Endometrial microvascular endothelial cells (primary cell): ENCODE measurements around the gene SMURF1. TPM values are rescaled to one million over a fixed set of nuclear protein-coding genes. Genes with fewer than 3 reads are reported as not detected.
"Not testable (repeated sequence)": the region's sequence is repeated elsewhere in the genome, so short reads cannot be mapped to it uniquely, and the experiment has no call there.

Source experiments
- in situ Hi-C: cut with HindIII; loops from 2 replicates; pipeline ENCODE4 v1.10.0; 2017; ENCODE audit warnings: low sequenced_read_pairs, low pct_unique_long_range_greater_than_20kb; ENCODE audit errors: inconsistent ontology term
- total RNA-seq: library from RNA; depleted of rRNA; stranded (reverse); fragments of >200 nt; gene quantifications from one replicate; pipeline ENCODE4 v1.2.3, GENCODE V29; 2015; ENCODE audit errors: inconsistent ontology term

Gene SMURF1
- total RNA-seq, result 14.9 TPM

DNA sequence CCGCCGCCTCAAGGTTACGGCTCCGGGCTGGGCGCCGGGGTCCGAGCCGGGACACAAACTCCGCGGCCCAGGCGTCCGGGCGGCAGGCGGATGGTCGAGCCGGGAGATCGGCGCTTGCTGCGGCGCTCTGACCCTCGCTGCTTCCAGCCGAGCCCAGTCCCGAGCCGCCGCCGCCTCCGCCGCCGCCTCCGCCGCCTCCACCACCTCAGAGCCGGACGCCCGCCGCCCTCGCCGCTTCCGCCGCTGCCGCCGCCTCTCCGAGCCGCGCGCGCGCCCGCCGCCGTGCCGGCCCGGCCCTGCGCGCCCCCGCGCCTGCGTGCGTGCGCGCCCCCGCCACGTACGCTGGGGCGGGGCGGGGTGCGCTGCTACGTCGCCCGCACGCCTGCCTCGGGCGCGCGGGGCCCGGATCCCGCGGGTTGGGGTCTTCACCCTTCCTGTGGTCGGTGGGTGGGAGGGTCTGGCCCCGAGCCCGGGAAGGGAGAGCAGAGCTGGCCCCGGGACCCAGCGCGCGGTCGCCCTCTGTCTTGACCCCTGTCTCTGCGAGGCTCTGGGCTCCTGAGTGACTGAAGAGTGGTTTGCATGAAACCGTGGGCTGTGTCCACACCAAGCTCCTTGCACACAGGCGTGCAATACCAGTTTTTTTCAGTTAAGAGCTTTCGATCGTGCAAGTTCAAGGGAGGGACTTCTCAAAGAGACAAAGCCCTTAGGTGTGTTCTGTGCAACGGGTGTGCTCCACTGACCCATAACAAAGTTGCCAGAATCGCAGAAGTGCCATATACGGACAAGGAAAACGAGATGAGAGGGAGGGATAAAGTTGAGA lies at the start of gene SMURF1:
Gene SMURF1, minus strand, starts transcription at position 256 of the 820 bp plus-strand sequence. CDS start 328 bp downstream, outside the sequence.
- in situ Hi-C loops, result no loop called here

DNA sequence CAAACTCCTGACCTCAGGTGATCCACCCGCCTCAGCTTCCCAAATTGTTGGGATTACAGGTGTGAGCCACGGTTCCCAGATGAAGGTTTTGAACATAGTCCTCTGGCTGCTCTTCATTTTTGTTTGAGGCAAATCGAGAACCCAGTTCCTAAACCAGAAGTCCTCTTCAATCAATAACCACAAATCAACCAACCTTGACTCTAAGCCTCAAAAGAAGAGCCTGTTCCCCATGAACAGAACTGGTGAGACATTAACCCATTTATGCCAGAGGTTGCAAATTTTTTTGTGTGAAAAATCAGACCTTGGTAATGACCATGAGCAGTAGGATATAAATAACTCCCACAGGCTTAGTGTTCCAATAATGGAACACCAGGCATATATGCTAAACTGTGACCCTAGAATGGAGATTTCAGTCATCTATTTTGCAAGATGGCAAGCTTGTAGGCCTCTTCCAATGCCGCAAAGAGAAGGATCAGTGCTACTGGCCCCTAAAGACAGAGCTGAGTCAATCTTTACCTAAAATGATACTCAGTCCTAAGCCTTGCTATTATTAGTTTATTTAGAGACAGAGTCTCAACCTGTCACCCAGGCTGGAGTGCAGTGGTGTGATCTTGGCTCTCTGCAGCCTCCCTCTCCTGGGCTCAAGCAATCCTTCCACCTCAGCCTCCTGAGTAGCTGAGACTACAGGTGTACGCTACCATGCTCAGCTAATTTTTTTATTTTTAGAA lies 48.1 kb upstream of the SMURF1 start:
- in situ Hi-C loops, result no loop called here

DNA sequence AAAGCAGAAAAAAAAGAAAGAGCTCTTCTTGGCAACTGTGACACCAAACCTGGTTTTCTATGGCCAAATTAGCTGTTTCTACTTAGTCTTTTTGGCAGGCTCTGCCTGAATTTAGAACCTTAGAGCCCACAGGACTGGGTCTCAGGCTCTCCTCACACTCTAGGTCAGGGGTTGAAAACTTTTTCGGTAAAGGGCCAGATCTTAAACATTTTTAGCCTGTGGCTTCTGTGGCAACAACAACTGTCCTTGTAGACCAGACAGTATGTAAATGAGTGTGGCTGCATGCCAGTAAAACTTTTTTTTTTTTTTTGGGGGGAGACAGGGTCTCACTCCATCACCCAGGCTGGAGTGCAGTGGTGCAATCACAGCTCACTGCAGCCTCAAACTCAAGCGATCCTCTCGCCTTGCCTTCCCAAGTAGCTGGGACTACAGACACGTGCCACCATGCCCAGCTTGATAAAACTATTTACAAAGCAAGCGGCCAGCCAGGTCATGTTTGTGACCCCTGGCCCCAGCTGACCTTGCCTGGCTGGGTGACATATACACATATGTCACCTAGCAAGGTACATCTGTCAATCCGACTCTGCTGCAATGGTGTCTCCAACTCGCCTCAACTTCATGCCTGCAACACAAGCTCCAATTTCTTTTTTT lies 46.6 kb upstream of the SMURF1 start:
- in situ Hi-C loops, result no loop called here

DNA sequence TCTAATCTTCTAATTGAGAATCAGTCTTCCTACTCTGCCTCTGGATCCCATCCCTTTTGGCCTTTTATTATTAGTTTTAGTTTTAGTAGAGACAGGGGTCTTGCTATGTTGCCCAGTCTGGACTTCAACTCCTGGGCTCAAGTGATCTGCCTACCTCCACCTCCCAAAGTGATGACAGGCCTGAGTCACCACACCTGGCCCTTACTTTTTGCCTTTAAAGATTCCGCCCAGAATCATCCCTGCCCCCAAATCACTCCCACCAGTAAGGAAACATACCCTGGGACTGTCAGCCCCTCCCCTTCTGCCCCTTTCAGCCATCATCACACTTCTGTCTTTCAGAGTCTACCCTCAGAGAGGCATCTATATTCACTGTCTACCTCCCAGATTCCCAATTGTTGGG lies 45.3 kb upstream of the SMURF1 start:
- in situ Hi-C loops, result no loop called here

DNA sequence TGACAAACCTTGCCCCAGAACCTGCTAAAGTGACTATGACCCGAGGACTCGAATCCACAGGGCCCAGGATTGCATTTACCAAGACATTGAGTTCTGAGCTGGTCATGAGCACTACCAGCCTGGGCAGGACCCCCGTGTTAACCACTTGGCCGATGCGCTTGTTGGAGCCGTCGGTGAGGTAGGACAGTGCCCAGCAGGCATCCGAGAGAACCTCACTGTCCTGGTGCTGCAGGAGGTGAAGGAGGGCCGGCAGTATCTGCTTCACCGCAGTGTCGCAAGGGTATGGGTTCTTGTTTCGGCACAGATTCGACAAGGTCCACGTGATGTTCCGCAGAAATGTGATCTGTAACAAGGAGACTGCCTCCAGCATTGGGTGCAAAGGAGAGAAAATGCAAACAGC lies 44.3 kb upstream of the SMURF1 start:
- in situ Hi-C loops, result no loop called here

DNA sequence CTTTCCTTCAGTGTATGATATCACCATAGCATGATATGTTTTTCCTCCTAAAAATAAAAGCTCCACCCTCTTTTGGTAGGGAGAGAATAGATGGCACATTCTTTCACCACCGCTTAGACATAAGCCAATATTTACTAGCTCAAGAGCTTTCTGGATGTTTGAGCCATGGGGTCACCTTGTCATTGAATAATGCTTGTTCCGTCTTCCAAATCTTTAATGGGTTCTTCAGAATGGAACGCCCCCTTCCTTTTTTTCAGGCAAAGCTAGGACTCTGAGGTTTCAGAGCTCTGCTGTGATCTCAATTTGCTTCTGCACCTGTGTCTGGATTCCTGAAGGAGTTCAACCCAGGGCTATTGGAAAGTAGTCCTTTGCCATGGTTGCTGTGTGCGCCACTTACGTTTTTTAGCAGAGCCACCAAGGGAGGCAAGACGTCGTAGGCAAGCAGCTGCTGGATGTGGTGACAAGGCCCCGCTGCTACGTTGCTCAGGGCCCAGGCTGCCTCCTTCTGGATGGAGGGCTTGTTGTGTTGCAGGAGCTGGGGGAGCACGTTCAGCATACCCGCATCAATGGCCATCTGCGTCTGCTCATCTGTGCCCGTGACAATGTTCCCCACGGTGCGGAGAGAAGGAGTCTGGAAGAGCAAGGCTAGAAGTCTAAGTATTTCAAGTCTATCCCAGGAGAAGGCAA lies 40.8 kb upstream of the SMURF1 start:
- in situ Hi-C loops, result no loop called here

DNA sequence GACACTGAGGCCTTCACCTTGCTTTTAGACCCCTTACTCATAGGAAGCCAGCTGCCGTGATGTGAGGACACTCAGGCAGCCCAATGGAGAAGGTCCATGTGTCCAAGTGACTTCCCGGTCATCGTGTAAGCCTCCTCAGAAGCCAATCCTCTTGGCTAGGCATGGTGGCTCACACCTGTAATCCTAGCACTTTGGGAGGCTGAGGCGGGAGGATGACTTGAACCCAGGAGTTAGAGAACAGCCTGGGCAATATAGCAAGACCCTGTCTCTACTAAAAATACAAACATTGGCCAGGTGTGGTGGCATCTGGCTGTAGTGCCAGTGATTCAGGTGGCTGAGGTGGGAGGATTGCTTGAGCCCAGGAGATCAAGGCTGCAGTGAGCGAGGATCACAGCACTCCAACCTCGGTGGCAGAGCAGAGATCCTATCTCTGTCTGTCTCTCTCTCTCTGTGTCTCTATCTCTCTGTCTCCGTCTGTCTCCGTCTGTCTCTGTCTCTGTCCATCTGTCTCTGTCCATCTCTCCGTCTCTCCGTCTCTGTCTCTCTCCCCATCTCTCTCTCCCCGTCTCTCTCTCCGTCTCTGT lies 36.3 kb upstream of the SMURF1 start:
- in situ Hi-C loops, result no loop called here

DNA sequence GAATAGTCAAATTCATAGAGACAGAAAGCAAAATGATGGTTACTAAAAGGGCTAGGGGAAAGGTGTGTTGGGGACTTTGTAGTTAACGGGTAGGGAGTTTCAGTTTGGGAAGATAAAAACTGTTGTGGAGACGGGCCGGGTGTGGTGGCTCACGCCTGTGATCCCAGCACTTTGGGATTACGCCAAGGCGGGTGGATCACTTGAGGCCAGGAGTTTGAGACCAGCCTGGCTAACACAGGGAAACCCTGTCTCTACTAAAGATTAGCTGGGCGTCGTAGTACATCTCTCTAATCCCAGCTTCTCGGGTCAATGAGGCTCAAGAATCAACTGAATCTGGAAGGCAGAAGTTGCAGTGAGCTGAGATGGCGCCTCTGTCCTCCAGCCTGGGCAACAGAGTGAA lies 33.3 kb upstream of the SMURF1 start:
- in situ Hi-C loops, result no loop called here

DNA sequence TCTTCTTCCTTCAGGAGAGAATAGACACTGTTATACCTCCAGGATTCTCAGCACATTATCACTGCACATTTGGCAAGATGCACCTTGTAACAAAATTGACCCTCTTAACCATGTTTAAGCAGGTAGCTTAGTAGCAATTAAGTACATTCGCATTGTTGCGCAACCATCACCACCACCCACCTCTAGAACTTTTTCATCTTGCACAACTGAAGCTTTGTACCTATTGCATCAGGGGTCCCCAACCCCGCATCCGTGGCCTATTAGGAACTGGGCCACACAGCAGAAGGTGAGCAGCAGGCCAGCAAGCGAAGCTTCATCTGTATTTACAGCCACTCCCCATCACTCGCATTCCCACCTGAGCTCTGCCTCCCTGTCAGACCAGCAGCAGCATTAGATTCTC lies 29.9 kb upstream of the SMURF1 start:
- in situ Hi-C loops, result no loop called here

DNA sequence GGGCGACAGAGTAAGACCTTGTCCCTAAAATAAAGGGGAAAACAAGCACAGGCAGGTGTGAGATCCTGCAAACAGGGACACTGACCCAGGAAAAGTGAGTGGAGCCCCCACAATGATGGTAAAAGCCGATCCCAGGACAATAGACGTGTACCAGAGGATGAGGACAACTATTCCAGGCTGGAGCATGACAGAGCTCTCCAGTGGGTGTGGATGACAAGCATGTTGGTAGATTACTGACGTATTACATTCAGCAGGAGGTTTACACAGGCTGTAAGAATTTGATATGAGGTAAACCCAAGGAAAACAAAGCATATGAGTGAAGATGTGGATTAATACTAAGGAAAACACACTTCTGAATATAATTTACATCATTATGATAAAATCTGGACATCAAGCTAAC lies 27.8 kb upstream of the SMURF1 start:
- in situ Hi-C loops, result no loop called here

DNA sequence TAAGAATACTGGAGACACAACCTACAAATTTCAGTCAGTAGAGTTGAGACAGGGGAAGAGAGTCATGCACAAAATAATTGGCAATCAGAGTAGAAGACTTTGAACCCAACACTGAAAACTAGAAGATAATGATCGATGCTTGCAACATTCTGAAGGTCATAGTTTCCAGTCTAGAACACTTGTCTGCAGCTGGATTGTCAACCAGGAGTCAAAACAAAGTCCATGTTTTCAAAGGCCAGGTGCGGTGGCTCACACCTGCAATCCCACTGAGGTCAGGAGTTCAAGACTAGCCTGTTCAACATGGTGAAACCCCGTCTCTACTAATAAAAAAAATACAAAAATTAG lies 26.8 kb upstream of the SMURF1 start:
- in situ Hi-C loops, result no loop called here

DNA sequence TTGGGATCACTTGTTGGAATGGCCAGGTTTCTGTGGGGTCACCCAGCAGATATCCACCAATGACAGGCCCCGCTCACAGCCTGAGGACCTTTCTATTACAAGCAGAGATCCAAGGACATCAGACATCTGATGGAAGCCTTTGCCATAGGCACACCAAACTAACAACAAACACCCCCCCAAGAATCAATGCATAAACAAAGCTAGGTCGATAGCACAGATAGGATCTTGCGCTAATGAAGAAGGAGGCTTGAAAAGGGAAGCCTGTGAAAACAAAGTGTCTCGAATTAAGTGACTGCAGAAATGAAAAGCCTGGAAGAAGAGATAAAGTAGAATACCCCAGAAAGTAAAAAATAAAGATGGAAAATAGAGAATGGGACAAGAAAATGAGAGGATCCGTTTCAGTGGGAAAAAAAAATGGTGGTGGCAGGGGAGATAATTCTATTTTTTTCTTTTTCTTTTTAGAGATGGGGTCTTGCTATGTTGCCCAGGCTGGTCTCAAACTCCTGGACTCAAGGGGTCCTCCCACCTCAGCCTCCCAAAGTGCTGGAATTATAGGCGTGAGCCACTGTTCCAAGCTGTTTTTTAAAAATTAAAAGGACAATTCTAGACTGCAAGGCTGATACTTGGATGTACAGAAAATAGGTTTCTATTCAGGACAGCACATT lies 26.3 kb upstream of the SMURF1 start:
- in situ Hi-C loops, result no loop called here

DNA sequence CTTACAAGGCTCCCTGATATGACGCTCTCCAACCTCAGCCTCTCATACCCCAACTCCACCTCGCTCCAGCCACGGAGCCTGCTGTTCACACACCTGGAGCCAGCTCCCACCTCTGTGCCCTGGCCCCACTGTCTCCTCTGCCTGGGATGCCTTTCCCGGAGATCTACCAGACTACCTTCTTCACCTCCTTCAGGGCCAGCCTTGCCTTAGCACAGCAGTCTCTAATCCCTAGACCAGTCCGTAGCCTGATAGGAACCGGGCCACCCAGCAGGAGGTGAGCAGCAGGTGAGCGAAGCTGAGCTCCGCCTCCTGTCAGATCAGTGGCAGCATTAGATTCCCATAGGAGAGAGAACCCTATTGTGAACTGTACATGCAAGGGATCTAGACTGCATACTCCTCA lies 23.2 kb upstream of the SMURF1 start:
- in situ Hi-C loops, result no loop called here

DNA sequence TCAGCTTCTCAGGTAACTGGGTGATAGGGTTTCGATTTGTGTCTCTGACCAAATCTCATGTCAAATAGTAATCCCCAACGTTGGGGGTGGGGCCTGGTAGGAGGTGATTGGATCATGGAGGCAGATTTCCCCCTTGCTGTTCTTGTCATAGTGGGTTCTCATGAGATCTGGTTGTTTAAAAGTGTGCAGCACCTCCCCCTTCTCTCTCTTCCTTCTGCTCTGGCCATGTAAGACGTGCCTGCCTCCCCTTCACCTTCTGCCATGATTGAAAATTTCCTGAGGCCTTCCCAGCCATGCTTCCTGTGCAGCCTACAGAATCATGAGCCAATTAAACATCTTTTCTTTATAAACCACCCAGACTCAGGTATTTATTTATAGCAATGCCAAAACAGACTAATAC lies 21.9 kb upstream of the SMURF1 start:
- in situ Hi-C loops, result no loop called here

DNA sequence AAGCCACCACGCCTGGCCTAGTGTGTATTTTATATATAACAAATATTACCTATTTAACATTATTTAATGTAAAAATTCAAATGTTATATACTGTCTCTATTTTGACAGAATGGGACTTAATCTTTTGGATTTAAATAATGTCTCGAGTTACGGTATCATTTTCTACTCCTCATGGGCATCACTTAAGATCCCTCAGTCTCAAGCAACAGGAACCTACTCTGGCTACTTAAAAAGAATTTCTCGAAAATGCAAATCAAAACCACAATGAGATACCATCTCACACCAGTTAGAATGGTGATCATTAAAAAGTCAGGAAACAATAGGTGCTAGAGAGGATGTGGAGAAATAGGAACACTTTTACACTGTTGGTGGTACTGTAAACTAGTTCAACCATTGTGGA lies 19.8 kb upstream of the SMURF1 start:
- in situ Hi-C loops, result not testable (repeated sequence)

DNA sequence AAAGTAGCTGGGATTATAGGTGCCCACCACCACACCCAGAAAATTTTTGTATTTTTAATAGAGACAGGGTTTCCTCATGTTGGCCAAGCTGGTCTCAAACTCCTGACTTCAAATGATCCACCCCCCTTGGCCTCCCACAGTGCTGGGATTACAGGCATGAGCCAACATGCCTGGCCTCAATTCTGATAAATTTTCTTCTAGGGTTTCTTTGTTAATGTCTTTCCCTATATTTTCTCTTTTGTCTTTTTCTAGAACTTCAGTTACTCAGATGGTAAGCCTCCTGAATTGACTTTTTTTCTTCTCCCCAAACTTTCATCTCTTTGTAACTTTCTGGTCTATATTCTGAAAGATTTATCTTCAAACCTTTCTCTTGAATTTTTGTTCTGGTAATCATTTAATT lies 12.7 kb upstream of the SMURF1 start:
- in situ Hi-C loops, result no loop called here

DNA sequence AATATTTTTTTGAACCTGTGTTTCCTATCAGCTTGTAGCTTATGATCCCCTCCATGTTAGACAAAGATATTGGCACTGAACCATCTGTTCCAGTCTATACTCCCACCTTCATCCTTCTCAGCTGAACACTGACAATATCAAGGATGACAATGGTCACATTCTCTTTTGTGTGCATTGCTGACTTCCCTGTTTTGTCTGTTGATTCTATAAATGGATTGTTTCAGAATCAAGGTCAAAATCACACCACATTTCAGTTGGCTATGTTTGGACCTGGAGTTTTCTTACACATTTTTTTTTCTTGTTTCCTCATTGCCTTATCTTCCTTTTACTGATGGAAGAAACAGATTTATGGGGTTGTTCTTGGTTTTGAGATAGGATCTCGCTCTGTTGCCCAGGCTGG lies 11.3 kb upstream of the SMURF1 start:
- in situ Hi-C loops, result no loop called here

DNA sequence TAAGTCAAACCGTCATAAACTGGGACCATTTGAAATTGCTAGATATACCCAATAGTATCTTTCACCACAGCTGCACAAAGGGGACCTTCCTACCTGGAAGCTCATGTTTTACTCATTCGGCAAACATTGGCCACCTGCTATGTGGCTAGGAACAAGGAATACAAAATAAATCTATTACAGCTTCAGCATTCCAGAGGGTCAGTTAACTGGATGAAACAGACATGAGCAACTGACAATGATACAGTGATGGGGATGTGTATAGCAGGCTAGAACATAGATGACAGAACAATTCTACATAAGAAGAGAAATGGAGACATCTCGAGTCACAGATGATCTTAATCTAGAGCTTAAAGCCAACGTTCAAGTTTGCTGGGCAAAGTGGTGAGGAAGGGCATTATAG lies 3.1 kb upstream of the SMURF1 start:
- in situ Hi-C loops, result no loop called here

DNA sequence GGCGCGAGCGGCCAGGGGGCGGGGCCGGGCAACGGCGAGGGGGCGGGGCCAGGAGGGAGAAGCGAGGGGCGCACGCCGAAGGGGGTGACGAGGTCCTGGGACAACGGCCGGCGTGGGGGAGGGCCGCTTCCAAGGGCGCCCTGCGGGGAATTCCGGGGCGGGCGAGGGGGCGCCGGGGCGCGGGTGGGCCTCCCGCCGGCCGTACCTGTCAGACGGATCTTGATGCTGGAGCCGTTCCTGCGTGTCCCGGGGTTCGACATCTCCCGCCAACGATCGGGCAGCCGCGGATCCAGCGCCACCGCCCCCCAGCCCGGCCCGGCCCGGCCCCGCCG lies 421 bp downstream of the SMURF1 start:
- in situ Hi-C loops, result no loop called here
